ENCODE results near the gene TBC1D7.

DNA sequence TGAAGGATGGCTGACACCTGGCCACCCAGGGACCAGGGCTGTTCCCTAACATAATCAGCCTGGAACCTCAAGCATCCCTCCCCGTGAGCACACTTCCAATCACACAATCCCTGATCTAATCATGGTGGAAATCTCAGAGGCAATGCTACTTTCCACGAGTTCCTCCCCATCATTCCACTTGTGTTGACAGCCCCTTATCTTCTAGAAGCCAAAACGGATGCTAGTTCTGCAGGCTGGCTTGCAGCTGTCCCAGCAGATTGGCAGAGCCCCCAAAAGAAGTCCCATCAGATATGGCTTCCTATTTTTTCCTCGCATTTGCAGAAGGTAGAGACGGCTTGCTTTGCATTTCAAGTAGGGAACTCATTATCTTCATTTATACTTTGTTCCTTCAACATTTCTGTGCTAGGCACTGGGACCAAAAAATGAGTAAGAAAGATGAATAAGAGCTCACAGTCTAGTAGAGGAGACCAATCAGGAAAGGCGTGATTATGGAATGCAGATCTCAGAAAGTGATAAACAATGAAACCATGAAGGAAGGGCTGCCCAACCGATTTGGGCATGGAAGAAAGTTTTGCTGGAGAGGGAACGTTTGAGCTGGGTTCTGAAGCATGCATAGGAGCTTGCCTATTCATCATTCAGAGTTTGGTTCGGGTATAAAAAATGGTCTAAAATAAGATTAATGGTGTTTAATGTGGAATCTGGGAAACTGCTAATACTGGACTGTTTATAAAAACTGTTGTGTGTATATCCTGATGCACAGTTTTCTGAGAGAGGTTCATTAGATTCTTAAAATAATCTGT, 44.6 kb upstream of the TBC1D7 start:
- TF ChIP-seq POLR2AphosphoS5 (IDR thresholded peaks at IDR 0.05): no peak
- TF ChIP-seq, protein P1, sequence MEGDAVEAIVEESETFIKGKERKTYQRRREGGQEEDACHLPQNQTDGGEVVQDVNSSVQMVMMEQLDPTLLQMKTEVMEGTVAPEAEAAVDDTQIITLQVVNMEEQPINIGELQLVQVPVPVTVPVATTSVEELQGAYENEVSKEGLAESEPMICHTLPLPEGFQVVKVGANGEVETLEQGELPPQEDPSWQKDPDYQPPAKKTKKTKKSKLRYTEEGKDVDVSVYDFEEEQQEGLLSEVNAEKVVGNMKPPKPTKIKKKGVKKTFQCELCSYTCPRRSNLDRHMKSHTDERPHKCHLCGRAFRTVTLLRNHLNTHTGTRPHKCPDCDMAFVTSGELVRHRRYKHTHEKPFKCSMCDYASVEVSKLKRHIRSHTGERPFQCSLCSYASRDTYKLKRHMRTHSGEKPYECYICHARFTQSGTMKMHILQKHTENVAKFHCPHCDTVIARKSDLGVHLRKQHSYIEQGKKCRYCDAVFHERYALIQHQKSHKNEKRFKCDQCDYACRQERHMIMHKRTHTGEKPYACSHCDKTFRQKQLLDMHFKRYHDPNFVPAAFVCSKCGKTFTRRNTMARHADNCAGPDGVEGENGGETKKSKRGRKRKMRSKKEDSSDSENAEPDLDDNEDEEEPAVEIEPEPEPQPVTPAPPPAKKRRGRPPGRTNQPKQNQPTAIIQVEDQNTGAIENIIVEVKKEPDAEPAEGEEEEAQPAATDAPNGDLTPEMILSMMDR (IDR thresholded peaks at IDR 0.05 in 8 of 11, conservative IDR thresholded peaks at IDR 0.05 in 3 of 11): no peak
